Left lung (tissue), 14 donors: Measurements from ENCODE around the gene SCAI. TPM values are rescaled to one million over a fixed set of nuclear protein-coding genes. Genes with fewer than 3 reads are reported as not detected.

ENCODE experiments used
- ATAC-seq: fragments of 200-7000 bp; cut with Tn5 transposase; one replicate; pipeline ENCODE4 v1.9.1; 2020; ENCODE audit warnings: moderate library complexity
- DNase-seq, 4 donors: peaks; one replicate each; pipeline ENCODE4 v3.0.0-alpha.2; 2013 to 2020
- H3K27ac ChIP-seq, 2 donors: fragments of 200-600 bp; sonication (generic) in 1 of 2; one replicate each; pipeline versions ENCODE4 v1.5.0 to v1.8.0; 2020 to 2021
- H3K27me3 ChIP-seq, 2 donors: fragments of 200-600 bp; sonication (generic) in 1 of 2; one replicate each; pipeline versions ENCODE4 v1.5.0 to v1.8.0; 2020 to 2021
- H3K36me3 ChIP-seq, 2 donors: fragments of 200-600 bp; sonication (generic) in 1 of 2; one replicate each; pipeline versions ENCODE4 v1.5.0 to v1.8.0; 2020 to 2021
- H3K4me1 ChIP-seq, 2 donors: fragments of 200-600 bp; one replicate each; pipeline ENCODE4 v1.8.0; 2021
- H3K4me3 ChIP-seq, 2 donors: fragments of 200-600 bp; sonication (generic) in 1 of 2; one replicate each; pipeline versions ENCODE4 v1.5.0 to v1.8.0; 2020 to 2021; ENCODE audit warnings: mild to moderate bottlenecking in 1 of 2
- H3K9me3 ChIP-seq, 2 donors: fragments of 200-600 bp; sonication (generic) in 1 of 2; one replicate each; pipeline versions ENCODE4 v1.5.0 to v1.8.0; 2020 to 2021
- intact Hi-C, 2 donors: fragments of 100-400 bp; cut with DNase I; formaldehyde crosslinking; loops; one replicate each; pipeline versions ENCODE4 v1.11.2 to v1.14.2; 2022
- long read RNA-seq, 12 donors: library from polyadenylated mRNA in 2 of 12; unstranded in 2 of 12; transcript quantifications; one replicate each; pipeline ENCODE4 v2.0.0 and lab custom pipeline, GENCODE V29; 2019 to 2026
- polyA plus RNA-seq, 6 donors: library from polyadenylated mRNA; unstranded; fragments of 120-200 nt; gene quantifications; one replicate each; pipeline ENCODE4 v1.2.1, GENCODE V29; 2013; ENCODE audit not compliant: insufficient read length in 6 of 6
- total RNA-seq, 2 donors: library from RNA; stranded (reverse); fragmentation: NEBNext Ultra II Directional; extraction: Animal tissue kit (Norgen Biotek cat#: 25700); gene quantifications; one replicate each; pipeline ENCODE4 v1.2.1, GENCODE V29; 2021
- TF ChIP-seq, protein P1 (sequence below), 2 donors: fragments of 200-600 bp; sonication (generic) in 1 of 2; IDR thresholded peaks; one replicate each; pipeline versions ENCODE4 v1.5.0 to v1.8.0; 2021; ENCODE audit warnings: antibody characterized with exemption in 2 of 2
- donor health status: DM: no; HTN: yes; CAD: no.
- donor health status: DM: no; HTN: no; CAD: no.

SCAI gene
- total RNA-seq: 10 to 100 TPM; 12.7 to 22.7 TPM
- polyA plus RNA-seq: 10 to 100 TPM; 12.8 to 18.0 (median 15.7) TPM
- long read RNA-seq, donor 1, full-length matches to known transcripts: 1 of 1 reads
- long read RNA-seq, donor 1, partial matches to known transcripts: 0 of 1 reads
- long read RNA-seq, donor 1, other reads (novel, unspliced or antisense): 0 of 1 reads
- long read RNA-seq, donor 2: 0 reads
- long read RNA-seq, donor 3: 0 reads
- long read RNA-seq, donor 4, partial matches to known transcripts: 1 of 4 reads
- long read RNA-seq, donor 4, other reads (novel, unspliced or antisense): 3 of 4 reads
- long read RNA-seq, donor 5, full-length matches to known transcripts: 3 of 3 reads
- long read RNA-seq, donor 5, partial matches to known transcripts: 0 of 3 reads
- long read RNA-seq, donor 5, other reads (novel, unspliced or antisense): 0 of 3 reads
- long read RNA-seq, donor 6: 0 reads
- long read RNA-seq, donor 7: 0 reads
- long read RNA-seq, donor 8, full-length matches to known transcripts: 3 of 10 reads
- long read RNA-seq, donor 8, partial matches to known transcripts: 7 of 10 reads
- long read RNA-seq, donor 8, other reads (novel, unspliced or antisense): 0 of 10 reads
- long read RNA-seq, donor 9: 0 reads
- long read RNA-seq, donor 10: 0 reads
- long read RNA-seq, donor 11, full-length matches to known transcripts: 2 of 2 reads
- long read RNA-seq, donor 11, partial matches to known transcripts: 0 of 2 reads
- long read RNA-seq, donor 11, other reads (novel, unspliced or antisense): 0 of 2 reads
- long read RNA-seq, donor 12: 0 reads

DNA sequence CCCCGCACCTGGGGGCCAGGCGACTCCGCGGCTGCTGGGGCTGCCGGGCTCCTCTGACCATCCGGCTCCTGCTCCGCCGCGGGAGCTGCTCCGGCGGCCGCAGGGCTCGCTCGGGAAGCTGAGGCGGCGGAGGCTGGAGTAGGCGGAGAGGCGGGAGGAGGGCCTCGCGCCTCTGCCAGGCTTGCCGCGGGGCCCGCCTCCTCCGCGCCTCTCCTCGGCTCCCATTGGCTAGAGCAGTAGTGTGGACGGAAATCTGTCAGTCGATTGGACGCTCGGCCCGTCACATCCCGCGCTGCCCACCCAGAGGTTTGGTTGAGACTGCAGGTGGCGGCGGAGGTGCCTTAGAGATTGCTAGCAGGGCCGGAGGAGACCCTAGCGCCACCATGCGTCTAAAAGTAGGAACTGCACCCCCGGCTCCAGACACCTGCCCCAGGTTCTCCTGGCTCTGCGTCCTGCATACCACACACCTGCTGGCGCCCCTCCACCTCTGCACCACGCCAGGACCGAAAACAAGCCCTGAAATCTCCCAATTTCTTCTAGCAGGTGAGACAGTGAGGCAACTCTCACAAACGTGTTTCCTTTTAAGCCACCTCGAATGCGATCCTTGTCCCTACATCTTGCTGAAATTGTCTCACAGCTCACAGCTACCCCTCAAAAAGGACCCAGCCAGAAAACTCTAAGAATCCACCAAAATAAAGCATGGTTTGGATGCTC lies at the start of gene SCAI:
Gene SCAI, minus strand, starts transcription at position 152 of the 714 bp plus-strand sequence. Its CDS starts 91 bp downstream, at position 61.
- TF ChIP-seq, protein P1, sequence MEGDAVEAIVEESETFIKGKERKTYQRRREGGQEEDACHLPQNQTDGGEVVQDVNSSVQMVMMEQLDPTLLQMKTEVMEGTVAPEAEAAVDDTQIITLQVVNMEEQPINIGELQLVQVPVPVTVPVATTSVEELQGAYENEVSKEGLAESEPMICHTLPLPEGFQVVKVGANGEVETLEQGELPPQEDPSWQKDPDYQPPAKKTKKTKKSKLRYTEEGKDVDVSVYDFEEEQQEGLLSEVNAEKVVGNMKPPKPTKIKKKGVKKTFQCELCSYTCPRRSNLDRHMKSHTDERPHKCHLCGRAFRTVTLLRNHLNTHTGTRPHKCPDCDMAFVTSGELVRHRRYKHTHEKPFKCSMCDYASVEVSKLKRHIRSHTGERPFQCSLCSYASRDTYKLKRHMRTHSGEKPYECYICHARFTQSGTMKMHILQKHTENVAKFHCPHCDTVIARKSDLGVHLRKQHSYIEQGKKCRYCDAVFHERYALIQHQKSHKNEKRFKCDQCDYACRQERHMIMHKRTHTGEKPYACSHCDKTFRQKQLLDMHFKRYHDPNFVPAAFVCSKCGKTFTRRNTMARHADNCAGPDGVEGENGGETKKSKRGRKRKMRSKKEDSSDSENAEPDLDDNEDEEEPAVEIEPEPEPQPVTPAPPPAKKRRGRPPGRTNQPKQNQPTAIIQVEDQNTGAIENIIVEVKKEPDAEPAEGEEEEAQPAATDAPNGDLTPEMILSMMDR (IDR thresholded peaks at IDR 0.05): peak; percentile 98
- Histone ChIP-seq H3K9me3 (no peaks in the 10 kb centered on the region), H3K27ac (peak within 1 kb of the TSS; percentile 46 to 50), H3K27me3 (no peaks in the 10 kb centered on the region), H3K4me1 (peaks cover 4 to 36% of the 10 kb centered on the region in 2 donors), H3K36me3 (no peaks in the 10 kb centered on the region), H3K4me3 (peak within 1 kb of the TSS; percentile 47 to 58)
- intact Hi-C loops: no loop called here
- peak; percentile 97 to 99 (median 98) for DNase-seq
- ATAC-seq: peak; percentile 97

DNA sequence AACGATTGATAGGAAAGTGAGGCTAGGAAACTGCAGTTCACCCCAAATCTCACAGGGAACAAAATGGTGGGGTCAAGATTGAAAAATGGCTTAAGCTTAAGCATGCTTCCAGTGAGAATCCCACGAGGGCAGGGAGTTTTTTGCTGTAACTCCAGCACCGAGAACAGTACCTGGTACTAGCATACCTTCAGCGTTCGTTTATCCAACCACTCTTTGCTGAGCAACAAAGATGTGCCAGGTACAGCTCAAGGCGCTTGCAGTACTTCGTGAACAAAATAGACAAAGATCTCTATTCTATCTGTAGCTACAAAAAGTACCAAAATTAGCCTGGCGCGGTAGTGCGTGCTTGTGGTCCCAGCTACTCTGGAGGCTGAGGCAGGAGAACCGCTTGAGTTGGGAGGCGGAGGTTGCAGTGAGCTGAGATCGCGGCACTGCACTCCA lies 47.1 kb upstream of the SCAI start:
- Histone ChIP-seq H3K4me1 (peaks cover 7 to 46% of the 10 kb centered on the region in 2 donors), H3K27ac (peak overlapping the region; percentile 89 to 91), H3K36me3 (peaks cover 0 to 5% of the 10 kb centered on the region in 2 donors), H3K27me3 (no peaks in the 10 kb centered on the region), H3K9me3 (no peaks in the 10 kb centered on the region), H3K4me3 (peak overlapping the region; percentile 75 to 99)
- peak; percentile 2 for ATAC-seq
- intact Hi-C loops: no loop called here
- DNase-seq: peak in 1 of 4 donors; percentile 9
- TF ChIP-seq, protein P1 (IDR thresholded peaks at IDR 0.05): no peak

DNA sequence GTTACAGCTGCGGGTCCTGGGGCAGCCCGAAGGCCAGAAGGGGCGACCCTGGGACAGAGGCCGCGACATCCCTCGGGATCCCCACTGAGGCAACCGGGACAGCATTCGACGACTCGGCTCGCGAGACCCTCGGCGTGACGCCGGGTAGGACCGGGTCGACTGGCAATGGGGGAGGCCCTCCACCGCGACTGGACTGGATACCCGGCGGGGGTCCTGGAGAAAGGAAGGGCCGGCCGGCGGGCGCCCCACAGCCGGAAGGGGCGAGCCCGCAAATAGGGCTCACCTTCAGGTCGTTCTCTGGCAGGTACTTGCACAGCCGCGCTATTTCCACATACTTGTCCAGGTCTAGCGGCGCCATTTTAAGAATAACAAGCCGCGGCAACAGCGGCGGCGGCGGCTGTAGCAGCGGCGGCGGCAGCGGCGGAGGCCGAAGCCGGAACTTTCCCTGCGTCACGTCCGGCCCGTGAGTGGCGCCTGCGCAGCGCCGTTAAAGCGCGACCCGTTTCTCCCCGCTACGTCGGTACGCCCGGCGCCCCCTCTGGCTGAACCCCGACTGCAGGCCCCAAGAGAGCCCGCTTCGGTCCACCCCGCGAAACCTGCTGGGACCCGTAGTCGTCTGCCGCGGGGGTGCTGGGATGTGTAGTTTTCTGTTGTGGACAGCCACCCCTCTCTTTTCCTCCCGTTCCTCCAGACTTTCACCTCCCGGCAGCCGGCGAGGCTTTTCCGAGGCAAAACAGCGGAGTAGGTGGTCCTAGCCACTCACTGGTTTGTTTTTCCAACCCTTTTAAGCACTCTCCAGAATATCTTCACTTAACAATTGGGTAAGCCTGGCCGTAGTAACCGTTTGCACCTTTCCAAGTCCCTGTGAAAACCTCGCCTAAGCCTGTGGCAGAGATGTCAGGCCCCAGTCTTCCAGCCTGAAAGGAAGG lies 46.3 kb upstream of the SCAI start, which contains the start of gene PPP6C:
Gene PPP6C, minus strand, starts transcription at position 443 of the 929 bp plus-strand sequence. Its CDS starts 85 bp downstream, at position 358.
- Histone ChIP-seq H3K4me3 (peak within 1 kb of the TSS; percentile 75 to 99), H3K27me3 (no peaks in the 10 kb centered on the region), H3K36me3 (peaks cover 0 to 6% of the 10 kb centered on the region in 2 donors), H3K4me1 (peaks cover 7 to 46% of the 10 kb centered on the region in 2 donors), H3K9me3 (no peaks in the 10 kb centered on the region), H3K27ac (peak within 1 kb of the TSS; percentile 89 to 91)
- ATAC-seq: peak; percentile 99
- TF ChIP-seq, protein P1 (IDR thresholded peaks at IDR 0.05): peak; percentile 47 to 85
- peak; percentile 95 to 99 (median 98) for DNase-seq
- intact Hi-C loops: no loop called here

DNA sequence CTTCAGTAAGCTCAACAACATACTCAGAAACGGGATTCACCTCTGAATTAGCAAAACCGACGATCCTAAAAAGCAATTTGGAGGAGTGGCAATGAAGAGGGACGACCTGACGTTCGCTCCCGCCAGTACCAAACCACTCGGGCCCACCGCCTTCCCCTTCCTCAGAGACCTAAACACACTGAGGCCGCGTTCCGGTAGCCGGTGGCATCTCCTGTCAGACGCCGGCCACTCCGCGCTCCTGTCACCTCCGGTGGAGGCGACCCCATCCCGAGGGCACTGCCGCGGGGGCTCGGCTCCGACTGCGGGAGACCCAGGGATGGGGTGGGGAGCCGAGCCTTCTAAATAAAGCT lies 45.7 kb upstream of the SCAI start:
- peaks cover 0 to 11% of the 10 kb centered on the region in 2 donors for H3K36me3 ChIP-seq
- TF ChIP-seq, protein P1 (IDR thresholded peaks at IDR 0.05): no peak
- H3K27ac ChIP-seq: peak overlapping the region; percentile 89 to 91
- H3K4me3 ChIP-seq: peak overlapping the region; percentile 75 to 99
- H3K4me1 ChIP-seq: peaks cover 7 to 46% of the 10 kb centered on the region in 2 donors
- intact Hi-C loops: no loop called here
- H3K9me3 ChIP-seq: no peaks in the 10 kb centered on the region
- H3K27me3 ChIP-seq: no peaks in the 10 kb centered on the region
- DNase-seq (peak in 2 of 4 donors; percentile 2 to 51), ATAC-seq (peak; percentile 32)
